HepG2 (cell line): ENCODE results near the gene PEX13. TPM values are rescaled to one million over a fixed set of nuclear protein-coding genes. Genes with fewer than 3 reads are reported as not detected.

ENCODE experiments used
- ADNP ChIP-seq: sonication (generic); formaldehyde crosslinking; IDR thresholded peaks from 2 replicates; pipeline ENCODE4 v1.4.0; 2020; ENCODE audit warnings: missing genetic modification reagents
- ARNT ChIP-seq: fragments of 450-650 bp; IDR thresholded peaks from 2 replicates; pipeline ENCODE4 v1.6.1; 2017
- NFIB ChIP-seq: sonication (generic); formaldehyde crosslinking; IDR thresholded peaks from 2 replicates; pipeline ENCODE4 v1.9.0; 2021; ENCODE audit warnings: missing genetic modification reagents, mild to moderate bottlenecking, borderline replicate concordance
- PCBP2 ChIP-seq: fragments of 200-400 bp; formaldehyde crosslinking; optimal IDR thresholded peaks from 2 replicates; pipeline ENCODE3; 2018; ENCODE audit warnings: low read length, low read depth; ENCODE audit not compliant: poor library complexity, severe bottlenecking
- PHF20 ChIP-seq: sonication (generic); formaldehyde crosslinking; IDR thresholded peaks from 2 replicates; pipeline ENCODE4 v1.5.0; 2020; ENCODE audit warnings: mild to moderate bottlenecking, missing genetic modification reagents
- RORA ChIP-seq: sonication (generic); formaldehyde crosslinking; IDR thresholded peaks from 2 replicates; pipeline ENCODE4 v1.5.0; 2020; ENCODE audit warnings: mild to moderate bottlenecking, missing genetic modification reagents, moderate library complexity
- SETDB1 ChIP-seq: sonication (generic); formaldehyde crosslinking; IDR thresholded peaks from 2 replicates; pipeline ENCODE4 v1.5.1; 2020; ENCODE audit warnings: missing genetic modification reagents, mild to moderate bottlenecking, borderline replicate concordance
- SIX4 ChIP-seq: sonication (generic); formaldehyde crosslinking; IDR thresholded peaks from 2 replicates; pipeline ENCODE4 v1.4.0; 2020; ENCODE audit warnings: missing genetic modification reagents
- SSRP1 ChIP-seq: IDR thresholded peaks from 2 replicates; pipeline ENCODE4 v1.6.1; 2016; ENCODE audit warnings: control low read depth
- TMF1 ChIP-seq: sonication (generic); formaldehyde crosslinking; IDR thresholded peaks from 2 replicates; pipeline ENCODE4 v1.8.1; 2022; ENCODE audit warnings: low read depth, missing genetic modification reagents
- ZBTB7A ChIP-seq: sonication (generic); formaldehyde crosslinking; IDR thresholded peaks from 2 replicates; pipeline ENCODE4 v1.8.0; 2022; ENCODE audit warnings: mild to moderate bottlenecking, missing genetic modification reagents
- ZBTB7B ChIP-seq: sonication (generic); formaldehyde crosslinking; IDR thresholded peaks from 2 replicates; pipeline ENCODE4 v1.4.0; 2020; ENCODE audit warnings: missing genetic modification reagents
- ZC3H4 ChIP-seq: sonication (generic); formaldehyde crosslinking; IDR thresholded peaks from 2 replicates; pipeline ENCODE4 v1.4.0; 2020; ENCODE audit warnings: missing genetic modification reagents, borderline replicate concordance
- ZIK1 ChIP-seq: sonication (generic); formaldehyde crosslinking; IDR thresholded peaks from 2 replicates; pipeline ENCODE4 v1.5.0; 2020; ENCODE audit warnings: mild to moderate bottlenecking, low read depth, missing genetic modification reagents, borderline replicate concordance
- ZNF329 ChIP-seq: sonication (generic); formaldehyde crosslinking; IDR thresholded peaks from 2 replicates; pipeline ENCODE4 v1.9.0; 2021; ENCODE audit warnings: low read depth, mild to moderate bottlenecking, missing genetic modification reagents
- ZNF431 ChIP-seq: sonication (generic); formaldehyde crosslinking; IDR thresholded peaks from 2 replicates; pipeline ENCODE4 v1.9.0; 2022; ENCODE audit warnings: missing genetic modification reagents, low read depth, mild to moderate bottlenecking, borderline replicate concordance
- ZNF546 ChIP-seq: sonication (generic); formaldehyde crosslinking; conservative IDR thresholded peaks from 2 replicates; pipeline ENCODE4 v1.8.1; 2023; ENCODE audit warnings: mild to moderate bottlenecking, missing genetic modification reagents
- ZNF850 ChIP-seq: sonication (generic); formaldehyde crosslinking; conservative IDR thresholded peaks from 2 replicates; pipeline ENCODE4 v1.9.0; 2021; ENCODE audit warnings: mild to moderate bottlenecking, missing genetic modification reagents
- ZNF883 ChIP-seq: sonication (generic); formaldehyde crosslinking; IDR thresholded peaks from 2 replicates; pipeline ENCODE4 v1.5.1; 2020; ENCODE audit warnings: mild to moderate bottlenecking, missing genetic modification reagents; ENCODE audit errors: not compliant biosample characterization
- ZSCAN12 ChIP-seq: sonication (generic); formaldehyde crosslinking; IDR thresholded peaks from 2 replicates; pipeline ENCODE4 v1.9.0; 2021; ENCODE audit warnings: mild to moderate bottlenecking, missing genetic modification reagents
- polyA plus RNA-seq, 8 experiments: library from polyadenylated mRNA; depleted of rRNA in 3 of 8; stranded (reverse) in 7 of 8; unstranded in 1 of 8; fragments of >200 nt; fragmentation: Illumina TruSeq in 4 of 8; extraction: Trizol in 4 of 8; gene quantifications; 2 replicates each; pipeline versions ENCODE4 v1.2.1 to v1.2.3, GENCODE V29; 2011 to 2016; ENCODE audit warnings: low read depth in 4 of 8, missing spikeins in 1 of 8, mixed read lengths in 1 of 8; ENCODE audit not compliant: insufficient read depth in 1 of 8
- total RNA-seq, 5 experiments: library from RNA; depleted of rRNA; stranded (reverse); fragments of >200 nt; fragmentation: Illumina TruSeq; extraction: Trizol; gene quantifications; 2 replicates each; pipeline ENCODE4 v1.2.3, GENCODE V29; 2016; ENCODE audit warnings: low read depth in 1 of 5
- TF ChIP-seq, protein P1 (sequence below): sonication (generic); formaldehyde crosslinking; IDR thresholded peaks from 2 replicates; pipeline ENCODE4 v1.8.0; 2022; ENCODE audit warnings: mild to moderate bottlenecking, missing genetic modification reagents, moderate library complexity
- TF ChIP-seq, protein P2 (sequence below): sonication (generic); formaldehyde crosslinking; IDR thresholded peaks from 2 replicates; pipeline ENCODE4 v1.4.0; 2020; ENCODE audit warnings: missing genetic modification reagents; ENCODE audit errors: not compliant biosample characterization
- TF ChIP-seq, protein P3 (sequence below): IDR thresholded peaks from 2 replicates; pipeline ENCODE4 v1.6.1; 2016; ENCODE audit warnings: missing compliant biosample characterization, missing genetic modification reagents, borderline replicate concordance
- TF ChIP-seq, protein P4 (sequence below): IDR thresholded peaks from 2 replicates; pipeline ENCODE4 v1.6.1; 2016
- TF ChIP-seq, protein P5 (sequence below): sonication (generic); formaldehyde crosslinking; IDR thresholded peaks from 2 replicates; pipeline ENCODE4 v1.8.1; 2023; ENCODE audit warnings: missing genetic modification reagents, inconsistent platforms, borderline replicate concordance

Gene PEX13
- total and polyA plus RNA-seq, 2 of the 13 experiments (the other 11 are each of a cell fraction or from before 2014, with no cell fraction given), result 47.9 to 75.9 TPM

DNA sequence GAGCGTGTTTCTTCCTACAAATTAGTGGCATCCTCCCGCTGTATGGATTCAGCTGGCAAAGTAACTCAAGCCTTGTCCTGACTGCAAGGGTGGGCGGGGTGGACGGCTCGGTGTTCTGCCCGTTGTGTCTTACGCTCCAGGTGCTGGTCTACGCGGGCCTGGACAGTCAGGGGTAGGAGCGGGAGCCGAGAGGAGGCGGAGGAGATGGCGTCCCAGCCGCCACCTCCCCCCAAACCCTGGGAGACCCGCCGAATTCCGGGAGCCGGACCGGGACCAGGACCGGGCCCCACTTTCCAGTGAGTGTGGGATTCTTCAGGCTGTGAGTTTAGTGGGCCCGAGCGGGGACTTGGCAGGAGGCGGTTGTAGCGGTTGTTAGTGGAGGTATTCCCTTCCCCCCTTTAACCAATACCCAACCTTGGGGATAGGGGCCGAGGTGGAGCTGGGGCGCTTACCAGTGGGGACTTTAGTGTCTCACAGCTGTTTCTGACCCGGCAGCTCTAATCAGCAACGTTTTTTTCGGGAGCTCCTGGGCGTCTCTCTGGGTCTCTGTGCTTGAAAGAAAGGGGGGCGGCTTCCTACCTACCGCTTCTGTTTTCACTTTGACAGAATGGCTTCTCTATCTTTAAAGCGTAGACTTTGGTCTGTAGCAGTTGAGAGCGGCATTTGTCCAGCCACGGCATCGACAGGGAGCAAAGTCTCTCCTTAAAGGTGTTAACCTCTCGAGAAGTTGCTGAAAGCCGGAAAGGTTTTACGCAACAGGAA lies at the start of gene PEX13, which contains the start of gene PUS10 (continued):
- TF ChIP-seq ZNF546 (no peak), ARNT (no peak), TMF1 (no peak; the same call in 1 of the 2 replicates), SETDB1 (CRISPR knock-in tag) (no peak), PHF20 (peak; percentile 27; the same call in 1 of the 2 replicates), ZBTB7A (CRISPR knock-in tag) (peak; percentile 70; the same call in 1 of the 2 replicates), ZNF883 (CRISPR knock-in tag) (peak; percentile 66), NFIB (0 out of 2 replicates have a peak, but pooled peaks have one; percentile 83), ZSCAN12 (CRISPR knock-in tag) (no peak), RORA (CRISPR knock-in tag) (no peak), ZIK1 (CRISPR knock-in tag) (peak; percentile 49; the same call in 1 of the 2 replicates), ZBTB7B (0 out of 2 replicates have a peak, but pooled peaks have one; percentile 25), ZNF431 (CRISPR knock-in tag) (peak; percentile 85; the same call in 1 of the 2 replicates), ADNP (CRISPR knock-in tag) (no peak), SSRP1 (CRISPR knock-in tag) (peak; percentile 44; the same call in 1 of the 2 replicates), PCBP2 (no peak), SIX4 (CRISPR knock-in tag) (no peak), ZC3H4 (no peak), ZNF850 (CRISPR knock-in tag) (peak; percentile 19; the same call in 1 of the 2 replicates), ZNF329 (no peak; the same call in 1 of the 2 replicates)
- TF ChIP-seq, protein P1, sequence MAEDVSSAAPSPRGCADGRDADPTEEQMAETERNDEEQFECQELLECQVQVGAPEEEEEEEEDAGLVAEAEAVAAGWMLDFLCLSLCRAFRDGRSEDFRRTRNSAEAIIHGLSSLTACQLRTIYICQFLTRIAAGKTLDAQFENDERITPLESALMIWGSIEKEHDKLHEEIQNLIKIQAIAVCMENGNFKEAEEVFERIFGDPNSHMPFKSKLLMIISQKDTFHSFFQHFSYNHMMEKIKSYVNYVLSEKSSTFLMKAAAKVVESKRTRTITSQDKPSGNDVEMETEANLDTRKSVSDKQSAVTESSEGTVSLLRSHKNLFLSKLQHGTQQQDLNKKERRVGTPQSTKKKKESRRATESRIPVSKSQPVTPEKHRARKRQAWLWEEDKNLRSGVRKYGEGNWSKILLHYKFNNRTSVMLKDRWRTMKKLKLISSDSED, result no peak
- TF ChIP-seq, protein P2, sequence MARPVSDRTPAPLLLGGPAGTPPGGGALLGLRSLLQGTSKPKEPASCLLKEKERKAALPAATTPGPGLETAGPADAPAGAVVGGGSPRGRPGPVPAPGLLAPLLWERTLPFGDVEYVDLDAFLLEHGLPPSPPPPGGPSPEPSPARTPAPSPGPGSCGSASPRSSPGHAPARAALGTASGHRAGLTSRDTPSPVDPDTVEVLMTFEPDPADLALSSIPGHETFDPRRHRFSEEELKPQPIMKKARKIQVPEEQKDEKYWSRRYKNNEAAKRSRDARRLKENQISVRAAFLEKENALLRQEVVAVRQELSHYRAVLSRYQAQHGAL (CRISPR knock-in tag), result no peak
- TF ChIP-seq, protein P3, sequence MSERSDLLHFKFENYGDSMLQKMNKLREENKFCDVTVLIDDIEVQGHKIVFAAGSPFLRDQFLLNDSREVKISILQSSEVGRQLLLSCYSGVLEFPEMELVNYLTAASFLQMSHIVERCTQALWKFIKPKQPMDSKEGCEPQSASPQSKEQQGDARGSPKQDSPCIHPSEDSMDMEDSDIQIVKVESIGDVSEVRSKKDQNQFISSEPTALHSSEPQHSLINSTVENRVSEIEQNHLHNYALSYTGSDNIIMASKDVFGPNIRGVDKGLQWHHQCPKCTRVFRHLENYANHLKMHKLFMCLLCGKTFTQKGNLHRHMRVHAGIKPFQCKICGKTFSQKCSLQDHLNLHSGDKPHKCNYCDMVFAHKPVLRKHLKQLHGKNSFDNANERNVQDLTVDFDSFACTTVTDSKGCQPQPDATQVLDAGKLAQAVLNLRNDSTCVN, result no peak; the same call in 1 of the 2 replicates
- TF ChIP-seq, protein P4, sequence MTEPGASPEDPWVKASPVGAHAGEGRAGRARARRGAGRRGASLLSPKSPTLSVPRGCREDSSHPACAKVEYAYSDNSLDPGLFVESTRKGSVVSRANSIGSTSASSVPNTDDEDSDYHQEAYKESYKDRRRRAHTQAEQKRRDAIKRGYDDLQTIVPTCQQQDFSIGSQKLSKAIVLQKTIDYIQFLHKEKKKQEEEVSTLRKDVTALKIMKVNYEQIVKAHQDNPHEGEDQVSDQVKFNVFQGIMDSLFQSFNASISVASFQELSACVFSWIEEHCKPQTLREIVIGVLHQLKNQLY (CRISPR knock-in tag), result 0 out of 2 replicates have a peak, but pooled peaks have one; percentile 71
- TF ChIP-seq, protein P5, sequence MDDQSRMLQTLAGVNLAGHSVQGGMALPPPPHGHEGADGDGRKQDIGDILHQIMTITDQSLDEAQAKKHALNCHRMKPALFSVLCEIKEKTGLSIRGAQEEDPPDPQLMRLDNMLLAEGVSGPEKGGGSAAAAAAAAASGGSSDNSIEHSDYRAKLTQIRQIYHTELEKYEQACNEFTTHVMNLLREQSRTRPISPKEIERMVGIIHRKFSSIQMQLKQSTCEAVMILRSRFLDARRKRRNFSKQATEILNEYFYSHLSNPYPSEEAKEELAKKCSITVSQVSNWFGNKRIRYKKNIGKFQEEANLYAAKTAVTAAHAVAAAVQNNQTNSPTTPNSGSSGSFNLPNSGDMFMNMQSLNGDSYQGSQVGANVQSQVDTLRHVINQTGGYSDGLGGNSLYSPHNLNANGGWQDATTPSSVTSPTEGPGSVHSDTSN (CRISPR knock-in tag), result no peak
